Thyroid gland (tissue), 4 donors: Measurements from ENCODE around the gene VENTX. TPM values are rescaled to one million over a fixed set of nuclear protein-coding genes. Genes with fewer than 3 reads are reported as not detected.

Experiments
- DNase-seq, 2 donors: peaks; one replicate each; pipeline ENCODE4 v3.0.0-alpha.2; 2019
- H3K27ac ChIP-seq, 3 donors: fragments of 200-600 bp; sonication (generic); 1 replicate in 2 of 3; 2 replicates in 1 of 3; pipeline ENCODE4 v1.5.1; 2016 to 2019; ENCODE audit warnings: mild to moderate bottlenecking in 1 of 3, moderate library complexity in 1 of 3
- H3K27me3 ChIP-seq: fragments of 200-600 bp; sonication (generic); one replicate; pipeline ENCODE4 v1.5.1; 2019
- H3K36me3 ChIP-seq, 2 donors: fragments of 200-600 bp; sonication (generic); one replicate each; pipeline ENCODE4 v1.5.1; 2016 to 2019
- H3K4me1 ChIP-seq, 2 donors: fragments of 200-600 bp; sonication (generic); one replicate each; pipeline ENCODE4 v1.5.1; 2017 to 2019
- H3K4me3 ChIP-seq, 3 donors: fragments of 200-600 bp; sonication (generic); replicated peaks in 1 of 3; 1 replicate in 2 of 3; 2 replicates in 1 of 3; pipeline ENCODE4 v1.5.1; 2016; ENCODE audit warnings: mild to moderate bottlenecking in 1 of 3
- H3K9me3 ChIP-seq: fragments of 200-600 bp; sonication (generic); one replicate; pipeline ENCODE4 v1.5.1; 2017
- CTCF ChIP-seq, 6 experiments: fragments of 200-600 bp in 3 of 6; fragments of 450-650 bp in 3 of 6; sonication (generic) in 3 of 6; IDR thresholded peaks; one replicate each; pipeline ENCODE4 v1.5.1; 2016 to 2019; ENCODE audit warnings: antibody characterized with exemption in 6 of 6, mild to moderate bottlenecking in 2 of 6, inconsistent platforms in 1 of 6, moderate library complexity in 1 of 6
- POLR2A ChIP-seq, 2 donors: fragments of 450-650 bp; IDR thresholded peaks; one replicate each; pipeline ENCODE4 v1.6.1; 2017; ENCODE audit warnings: antibody characterized with exemption in 2 of 2, mild to moderate bottlenecking in 2 of 2, moderate library complexity in 1 of 2
- WGBS, 2 donors: methylation state at CpG; one replicate each; pipeline ENCODE4 v1.1.5; 2017; 5-methylcytosine and 5-hydroxymethylcytosine counted together
- intact Hi-C: fragments of 100-400 bp; cut with DNase I; formaldehyde crosslinking; loops from one replicate; pipeline ENCODE4 v1.15.1; 2023
- total RNA-seq, 4 donors: library from RNA; depleted of rRNA; stranded (reverse); fragments of >200 nt; gene quantifications; one replicate each; pipeline ENCODE4 v1.2.3, GENCODE V29; 2016

The VENTX gene
- total RNA-seq, 4 donors from 2014 or later: 0.40 to 1.3 (median 0.63) TPM; not detected in 1

- Histone ChIP-seq H3K4me3 (no peak overlapping the region), H3K27me3 (no peaks in the 10 kb centered on the region), H3K4me1 (no peaks in the 10 kb centered on the region), H3K27ac (no peak overlapping the region), H3K9me3 (no peaks in the 10 kb centered on the region), H3K36me3 (no peaks in the 10 kb centered on the region)
- DNase-seq: no peak
- TF ChIP-seq CTCF (IDR thresholded peaks at IDR 0.05) (no peak), POLR2A (IDR thresholded peaks at IDR 0.05) (no peak)
- intact Hi-C loops: no loop called here
- WGBS, 2 donors: 95 to 97% methylated on average over 10 of the region's 10 CpGs
Measured at GRCh38 chr10:133190225-133190624, 47.4 kb upstream of the VENTX start.

- Histone ChIP-seq H3K4me1 (no peaks in the 10 kb centered on the region), H3K36me3 (no peaks in the 10 kb centered on the region), H3K9me3 (no peaks in the 10 kb centered on the region), H3K27ac (no peak overlapping the region), H3K27me3 (no peaks in the 10 kb centered on the region), H3K4me3 (no peak overlapping the region)
- 91 to 95% methylated on average over 4 of the region's 4 CpGs for WGBS, 2 donors
- DNase-seq: no peak
- intact Hi-C loops: no loop called here
- TF ChIP-seq CTCF (IDR thresholded peaks at IDR 0.05) (no peak), POLR2A (IDR thresholded peaks at IDR 0.05) (no peak)
Measured at GRCh38 chr10:133191651-133192050, 46.0 kb upstream of the VENTX start.

- 87 to 88% methylated on average over 4 of the region's 4 CpGs for WGBS, 2 donors
Measured at GRCh38 chr10:133194151-133194550, 43.5 kb upstream of the VENTX start.

GRCh38 chr10:133195096-133195495, 42.6 kb upstream of the VENTX start:
- TF ChIP-seq POLR2A (IDR thresholded peaks at IDR 0.05): no peak
- TF ChIP-seq CTCF (IDR thresholded peaks at IDR 0.05): no peak
- no peaks in the 10 kb centered on the region for H3K36me3 ChIP-seq
- no peak for DNase-seq
- no peaks in the 10 kb centered on the region for H3K9me3 ChIP-seq
- WGBS, 2 donors: 89 to 92% methylated on average over 19 of the region's 19 CpGs
- intact Hi-C loops: no loop called here
- no peak overlapping the region for H3K27ac ChIP-seq
- H3K4me1 ChIP-seq: no peaks in the 10 kb centered on the region
- H3K4me3 ChIP-seq: no peak overlapping the region
- H3K27me3 ChIP-seq: no peaks in the 10 kb centered on the region

More at GRCh38 chr10:133194151-133194550, 43.5 kb upstream of the VENTX start:
- TF ChIP-seq CTCF (IDR thresholded peaks at IDR 0.05) (no peak), POLR2A (IDR thresholded peaks at IDR 0.05) (no peak)
- H3K9me3 ChIP-seq: no peaks in the 10 kb centered on the region
- H3K4me1 ChIP-seq: no peaks in the 10 kb centered on the region
- intact Hi-C loops: no loop called here
- no peaks in the 10 kb centered on the region for H3K36me3 ChIP-seq
- no peak overlapping the region for H3K27ac ChIP-seq
- no peak overlapping the region for H3K4me3 ChIP-seq
- H3K27me3 ChIP-seq: no peaks in the 10 kb centered on the region
- no peak for DNase-seq

- Histone ChIP-seq H3K4me3 (no peak overlapping the region), H3K4me1 (no peaks in the 10 kb centered on the region), H3K27ac (no peak overlapping the region), H3K9me3 (no peaks in the 10 kb centered on the region), H3K36me3 (no peaks in the 10 kb centered on the region), H3K27me3 (no peaks in the 10 kb centered on the region)
- intact Hi-C loops: no loop called here
- TF ChIP-seq POLR2A (IDR thresholded peaks at IDR 0.05) (no peak), CTCF (IDR thresholded peaks at IDR 0.05) (no peak)
- 84 to 90% methylated on average over 5 to 22 of the region's 23 CpGs for WGBS, 2 donors
- no peak for DNase-seq
Measured at GRCh38 chr10:133195611-133196010, 42.0 kb upstream of the VENTX start.
